Heart left ventricle (tissue), 13 donors: ENCODE data around the gene GDNF.

ENCODE experiments used
- POLR2A ChIP-seq, 2 donors: fragments of 450-650 bp; IDR thresholded peaks; one replicate each; pipeline ENCODE4 v1.6.1; 2017; ENCODE audit warnings: antibody characterized with exemption in 2 of 2, mild to moderate bottlenecking in 2 of 2, moderate library complexity in 2 of 2
- TF ChIP-seq, protein P1 (sequence below), 12 donors: fragments of 200-600 bp; sonication (generic) in 4 of 12; IDR thresholded peaks; one replicate each; pipeline versions ENCODE4 v1.5.0 to v1.8.0; 2018 to 2022; ENCODE audit warnings: antibody characterized with exemption in 12 of 12, mild to moderate bottlenecking in 5 of 12
- donor health status: ischemic (EF 13 %, LVEDD 7.1; RV severe dilation, severe dysfunction).
- donor health status: DM: no; HTN: yes; CAD: no.
- donor health status: DM: no; HTN: no; CAD: no.
- donor health status: ischemic (EF 25% LVEDD 6.9; RV normal size, moderate dysfunction).
- donor health status: ischemic (EF 25% LVEDD 5.7; RV mildly dilated, moderate dysfunction).
- donor health status: ischemic (EF 35%, LVEDD 5.7; RV mildly dilated, moderate dysfunction).
- donor health status: nonischemic (EF 11% LVEDD 7.7; RV severe dilation, severe dysfunction).
- donor health status: DM: yes; HTN: yes; CAD: no.
- donor health status: PGD.
- donor health status: ischemic (EF 29% LVEDD 5.4; RV normal size, mild dysfunction).
- donor health status: nonischemic (EF 23%, LVEDD 6.1; RV moderate dilation, normal function).

DNA sequence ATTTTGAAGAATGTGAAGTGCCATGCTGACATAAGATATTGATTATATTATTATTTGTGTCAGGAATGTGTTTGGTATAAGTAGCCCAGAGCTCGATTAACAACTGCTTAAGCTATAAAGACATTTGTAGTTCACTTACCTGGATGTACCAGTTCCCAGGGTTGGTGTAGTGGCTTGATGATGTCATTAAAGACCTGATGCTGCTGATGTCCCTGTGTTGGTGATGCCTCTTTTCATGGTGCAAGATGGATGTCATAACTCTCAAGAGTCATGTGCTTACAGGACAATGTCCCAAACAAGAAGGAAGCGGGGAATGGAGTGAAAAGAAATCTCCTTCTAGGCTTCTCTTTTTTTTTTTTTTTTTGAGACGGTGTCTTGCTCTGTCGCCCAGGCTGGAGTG lies 11.5 kb upstream of the GDNF start:
- TF ChIP-seq, protein P1, sequence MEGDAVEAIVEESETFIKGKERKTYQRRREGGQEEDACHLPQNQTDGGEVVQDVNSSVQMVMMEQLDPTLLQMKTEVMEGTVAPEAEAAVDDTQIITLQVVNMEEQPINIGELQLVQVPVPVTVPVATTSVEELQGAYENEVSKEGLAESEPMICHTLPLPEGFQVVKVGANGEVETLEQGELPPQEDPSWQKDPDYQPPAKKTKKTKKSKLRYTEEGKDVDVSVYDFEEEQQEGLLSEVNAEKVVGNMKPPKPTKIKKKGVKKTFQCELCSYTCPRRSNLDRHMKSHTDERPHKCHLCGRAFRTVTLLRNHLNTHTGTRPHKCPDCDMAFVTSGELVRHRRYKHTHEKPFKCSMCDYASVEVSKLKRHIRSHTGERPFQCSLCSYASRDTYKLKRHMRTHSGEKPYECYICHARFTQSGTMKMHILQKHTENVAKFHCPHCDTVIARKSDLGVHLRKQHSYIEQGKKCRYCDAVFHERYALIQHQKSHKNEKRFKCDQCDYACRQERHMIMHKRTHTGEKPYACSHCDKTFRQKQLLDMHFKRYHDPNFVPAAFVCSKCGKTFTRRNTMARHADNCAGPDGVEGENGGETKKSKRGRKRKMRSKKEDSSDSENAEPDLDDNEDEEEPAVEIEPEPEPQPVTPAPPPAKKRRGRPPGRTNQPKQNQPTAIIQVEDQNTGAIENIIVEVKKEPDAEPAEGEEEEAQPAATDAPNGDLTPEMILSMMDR (IDR thresholded peaks at IDR 0.05): no peak
- TF ChIP-seq POLR2A (IDR thresholded peaks at IDR 0.05): no peak
